MM.1S (cell line): ENCODE measurements around the gene CEBPE.

Experiments
- DNase-seq: peaks from one replicate; pipeline ENCODE4 v3.0.0-alpha.2; 2015
- H2AFZ ChIP-seq: fragments of 300-600 bp; sonication (generic); 2 replicates; pipeline ENCODE4 v1.6.0; 2016; ENCODE audit warnings: antibody characterized with exemption, low read length
- H3F3A ChIP-seq: fragments of 300-600 bp; sonication (generic); 2 replicates; pipeline ENCODE4 v1.6.1; 2016; ENCODE audit warnings: mild to moderate bottlenecking, antibody characterized with exemption, low read length, moderate library complexity, mixed read lengths; ENCODE audit not compliant: insufficient read depth
- H3K27ac ChIP-seq: fragments of 300-600 bp; sonication (generic); 2 replicates; pipeline ENCODE4 v1.5.1; 2016; ENCODE audit warnings: mild to moderate bottlenecking, low read length
- H3K27me3 ChIP-seq: fragments of 300-600 bp; sonication (generic); replicated peaks from 2 replicates; pipeline ENCODE4 v1.6.0; 2016; ENCODE audit warnings: low read length; ENCODE audit not compliant: insufficient read depth
- H3K36me3 ChIP-seq: fragments of 300-600 bp; sonication (generic); replicated peaks from 2 replicates; pipeline ENCODE4 v1.6.1; 2016; ENCODE audit warnings: mild to moderate bottlenecking, low read length, mixed read lengths; ENCODE audit not compliant: insufficient read depth
- H3K4me1 ChIP-seq: fragments of 300-600 bp; sonication (generic); 2 replicates; pipeline ENCODE4 v1.6.1; 2016; ENCODE audit warnings: low read length, mixed read lengths
- H3K4me2 ChIP-seq: fragments of 300-600 bp; sonication (generic); 2 replicates; pipeline ENCODE4 v1.6.0; 2016; ENCODE audit warnings: low read depth, low read length
- H3K4me3 ChIP-seq: fragments of 300-600 bp; sonication (generic); 2 replicates; pipeline ENCODE4 v1.5.1; 2016; ENCODE audit warnings: low read length, mixed read lengths
- H3K79me2 ChIP-seq: fragments of 300-600 bp; sonication (generic); 2 replicates; pipeline ENCODE4 v1.6.1; 2016; ENCODE audit warnings: mixed run types, low read length, mixed read lengths
- H3K9ac ChIP-seq: fragments of 300-600 bp; sonication (generic); 2 replicates; pipeline ENCODE4 v1.6.1; 2016; ENCODE audit warnings: low read length, mixed read lengths
- H3K9me2 ChIP-seq: fragments of 300-600 bp; sonication (generic); replicated peaks from 2 replicates; pipeline ENCODE4 v1.6.1; 2016; ENCODE audit warnings: mild to moderate bottlenecking, low read length, mixed read lengths; ENCODE audit not compliant: insufficient read depth
- H3K9me3 ChIP-seq: fragments of 300-600 bp; sonication (generic); replicated peaks from 2 replicates; pipeline ENCODE4 v1.6.1; 2016; ENCODE audit warnings: mild to moderate bottlenecking, low read length, mixed read lengths; ENCODE audit not compliant: insufficient read depth
- H4K20me1 ChIP-seq: fragments of 300-600 bp; sonication (generic); 2 replicates; pipeline ENCODE4 v1.6.1; 2016; ENCODE audit warnings: mild to moderate bottlenecking, low read length, moderate library complexity, mixed read lengths; ENCODE audit not compliant: insufficient read depth
- CTCF ChIP-seq: fragments of 300-600 bp; sonication (generic); IDR thresholded peaks from 2 replicates; pipeline ENCODE4 v1.5.1; 2016; ENCODE audit warnings: antibody characterized with exemption, low read length, mixed read lengths
- EZH2 ChIP-seq: fragments of 300-600 bp; sonication (generic); optimal IDR thresholded peaks from 2 replicates; pipeline ENCODE3; 2017; ENCODE audit warnings: low read depth, mild to moderate bottlenecking, antibody characterized with exemption, low read length, mixed read lengths
- EZH2phosphoT487 ChIP-seq: fragments of 300-600 bp; sonication (generic); IDR thresholded peaks from 2 replicates; pipeline ENCODE4 v1.6.1; 2018; ENCODE audit warnings: antibody characterized with exemption, low read length

The CEBPE gene

GRCh38 chr14:23137192-23137812, 18.2 kb upstream of the CEBPE start:
- Histone ChIP-seq H3K27ac (no peak overlapping the region), H3K4me2 (no peak overlapping the region), H3K9ac (no peak overlapping the region), H3F3A (no peaks in the 10 kb centered on the region), H2AFZ (no peak overlapping the region), H3K9me2 (no peaks in the 10 kb centered on the region), H3K36me3 (no peaks in the 10 kb centered on the region), H3K4me1 (no peaks in the 10 kb centered on the region), H3K79me2 (no peaks in the 10 kb centered on the region), H4K20me1 (no peaks in the 10 kb centered on the region), H3K9me3 (no peaks in the 10 kb centered on the region), H3K4me3 (no peak overlapping the region), H3K27me3 (no peaks in the 10 kb centered on the region)
- TF ChIP-seq EZH2 = no peak
- no peak for TF ChIP-seq CTCF
- TF ChIP-seq EZH2phosphoT487 = no peak
- DNase-seq = no peak

GRCh38 chr14:23136566-23137133, 17.6 kb upstream of the CEBPE start:
- no peak for TF ChIP-seq CTCF
- no peak for TF ChIP-seq EZH2
- no peak for TF ChIP-seq EZH2phosphoT487
- Histone ChIP-seq H3K4me3 (no peak overlapping the region), H3K4me2 (no peak overlapping the region), H3F3A (no peaks in the 10 kb centered on the region), H3K27ac (no peak overlapping the region), H3K4me1 (no peaks in the 10 kb centered on the region), H2AFZ (no peak overlapping the region), H3K27me3 (no peaks in the 10 kb centered on the region), H3K9me2 (no peaks in the 10 kb centered on the region), H3K79me2 (no peaks in the 10 kb centered on the region), H3K9ac (no peak overlapping the region), H3K36me3 (no peaks in the 10 kb centered on the region), H3K9me3 (no peaks in the 10 kb centered on the region), H4K20me1 (no peaks in the 10 kb centered on the region)
- no peak for DNase-seq

GRCh38 chr14:23132970-23133369, 13.9 kb upstream of the CEBPE start:
- no peak overlapping the region for H3K4me3 ChIP-seq
- H3K27me3 ChIP-seq = no peaks in the 10 kb centered on the region
- H3K79me2 ChIP-seq = no peaks in the 10 kb centered on the region
- H3F3A ChIP-seq = no peaks in the 10 kb centered on the region
- no peak overlapping the region for H2AFZ ChIP-seq
- TF ChIP-seq EZH2phosphoT487 (no peak), EZH2 (no peak), CTCF (no peak)
- H4K20me1 ChIP-seq = no peaks in the 10 kb centered on the region
- no peaks in the 10 kb centered on the region for H3K4me1 ChIP-seq
- DNase-seq = no peak
- H3K36me3 ChIP-seq = no peaks in the 10 kb centered on the region
- no peaks in the 10 kb centered on the region for H3K9me3 ChIP-seq
- no peak overlapping the region for H3K9ac ChIP-seq
- no peaks in the 10 kb centered on the region for H3K9me2 ChIP-seq
- H3K4me2 ChIP-seq = no peak overlapping the region
- H3K27ac ChIP-seq = no peak overlapping the region
